ENCODE measurements around the gene DPF3.
"Not testable (repeated sequence)": the region's sequence is repeated elsewhere in the genome, so short reads cannot be mapped to it uniquely, and the experiment has no call there.

Gene DPF3

DNA sequence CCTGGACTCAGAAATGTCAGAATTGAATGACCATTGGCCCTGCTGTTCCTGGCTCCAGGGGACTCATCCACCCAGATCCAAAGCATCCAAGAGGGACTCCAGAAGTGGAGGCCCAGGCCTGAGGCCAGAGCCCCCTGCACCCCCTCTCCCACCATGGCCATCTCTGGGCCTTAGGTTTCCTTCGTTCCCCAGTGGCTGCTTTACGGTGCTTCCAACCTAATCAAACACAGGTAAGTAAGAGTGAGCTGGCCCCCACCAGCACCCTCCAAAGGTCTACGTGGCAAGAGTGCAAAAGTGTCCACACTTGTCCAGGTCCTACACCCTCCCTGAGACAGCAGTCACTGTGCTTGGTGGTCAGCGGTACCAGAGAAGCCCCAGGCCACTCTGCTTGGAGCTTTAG lies 139.0 kb downstream of the DPF3 start:
- no peak overlapping the region for H3K4me3 ChIP-seq (ENCODE audit: low read depth, low read length)
- DNase-seq (ENCODE audit: low read depth) = no peak
- TF ChIP-seq, protein P1, sequence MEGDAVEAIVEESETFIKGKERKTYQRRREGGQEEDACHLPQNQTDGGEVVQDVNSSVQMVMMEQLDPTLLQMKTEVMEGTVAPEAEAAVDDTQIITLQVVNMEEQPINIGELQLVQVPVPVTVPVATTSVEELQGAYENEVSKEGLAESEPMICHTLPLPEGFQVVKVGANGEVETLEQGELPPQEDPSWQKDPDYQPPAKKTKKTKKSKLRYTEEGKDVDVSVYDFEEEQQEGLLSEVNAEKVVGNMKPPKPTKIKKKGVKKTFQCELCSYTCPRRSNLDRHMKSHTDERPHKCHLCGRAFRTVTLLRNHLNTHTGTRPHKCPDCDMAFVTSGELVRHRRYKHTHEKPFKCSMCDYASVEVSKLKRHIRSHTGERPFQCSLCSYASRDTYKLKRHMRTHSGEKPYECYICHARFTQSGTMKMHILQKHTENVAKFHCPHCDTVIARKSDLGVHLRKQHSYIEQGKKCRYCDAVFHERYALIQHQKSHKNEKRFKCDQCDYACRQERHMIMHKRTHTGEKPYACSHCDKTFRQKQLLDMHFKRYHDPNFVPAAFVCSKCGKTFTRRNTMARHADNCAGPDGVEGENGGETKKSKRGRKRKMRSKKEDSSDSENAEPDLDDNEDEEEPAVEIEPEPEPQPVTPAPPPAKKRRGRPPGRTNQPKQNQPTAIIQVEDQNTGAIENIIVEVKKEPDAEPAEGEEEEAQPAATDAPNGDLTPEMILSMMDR (IDR thresholded peaks at IDR 0.05; ENCODE audit: low read depth, low read length, missing control alignments) = no peak
- in situ Hi-C loops (cut with HindIII; ENCODE audit: low sequenced_read_pairs) = no loop called here

DNA sequence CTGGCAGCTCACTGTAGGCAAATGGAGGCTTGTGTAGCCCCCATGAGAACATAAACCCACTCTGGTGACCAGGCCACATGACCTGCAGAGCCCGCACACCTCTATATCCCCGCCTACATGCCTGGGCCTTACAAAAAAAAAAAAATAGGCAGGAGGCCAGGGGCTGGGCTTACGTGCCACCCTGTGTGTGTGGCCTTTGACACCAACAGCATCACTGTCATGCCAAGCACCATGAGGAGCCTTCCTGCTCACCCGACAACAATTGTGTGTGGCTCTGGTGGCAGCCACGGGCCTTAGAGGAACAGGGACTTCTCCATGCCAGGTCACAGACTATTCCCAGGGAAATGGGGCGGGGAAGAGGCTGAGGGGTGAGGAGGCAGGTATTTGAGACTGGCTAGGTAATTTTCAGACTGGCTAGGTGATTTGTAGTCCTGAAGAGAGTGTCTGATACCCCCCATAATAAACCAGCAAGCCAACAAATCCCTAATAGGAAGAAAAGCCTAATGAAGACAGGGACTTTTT lies 140.0 kb downstream of the DPF3 start:
- in situ Hi-C loops (cut with HindIII; ENCODE audit: low sequenced_read_pairs) = no loop called here
- H3K4me3 ChIP-seq (ENCODE audit: low read depth, low read length) = no peak overlapping the region
- TF ChIP-seq, protein P1 (IDR thresholded peaks at IDR 0.05; ENCODE audit: low read depth, low read length, missing control alignments) = no peak
- no peak for DNase-seq (ENCODE audit: low read depth)

DNA sequence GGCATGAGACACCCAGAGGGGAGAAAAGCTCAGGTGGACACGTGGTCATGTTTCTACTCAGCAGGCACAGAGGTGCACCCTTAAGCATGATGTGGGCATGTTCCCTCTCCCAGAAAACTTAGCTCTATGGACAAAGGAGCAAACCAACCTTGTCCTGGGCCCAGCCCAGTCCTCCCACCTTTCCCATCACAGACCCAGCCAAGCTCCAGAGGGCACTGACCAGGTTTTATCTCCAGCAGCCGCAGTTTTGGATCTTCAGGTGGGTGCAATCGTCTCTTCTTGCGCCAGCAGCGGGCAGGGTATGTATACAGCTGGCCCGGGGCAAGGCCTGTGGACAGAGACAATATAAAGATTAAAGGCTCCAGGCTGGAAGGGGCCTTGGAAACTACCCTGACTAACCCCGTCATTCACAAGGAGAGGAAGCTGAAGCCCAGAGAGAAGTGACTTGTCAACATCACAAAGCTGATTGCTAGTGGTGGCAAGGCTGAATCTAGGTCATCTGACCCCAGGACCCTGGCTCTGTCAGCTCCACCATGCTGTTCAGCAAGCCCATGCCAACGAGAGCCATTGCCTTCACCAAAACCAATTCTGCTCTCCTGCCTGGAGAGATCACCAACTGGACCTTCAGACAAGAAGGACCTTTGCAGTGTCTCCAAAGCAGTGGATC lies 140.7 kb downstream of the DPF3 start:
- no peak for DNase-seq (ENCODE audit: low read depth)
- no peak overlapping the region for H3K4me3 ChIP-seq (ENCODE audit: low read depth, low read length)
- in situ Hi-C loops (cut with HindIII; ENCODE audit: low sequenced_read_pairs) = no loop called here
- TF ChIP-seq, protein P1 (IDR thresholded peaks at IDR 0.05; ENCODE audit: low read depth, low read length, missing control alignments) = no peak

DNA sequence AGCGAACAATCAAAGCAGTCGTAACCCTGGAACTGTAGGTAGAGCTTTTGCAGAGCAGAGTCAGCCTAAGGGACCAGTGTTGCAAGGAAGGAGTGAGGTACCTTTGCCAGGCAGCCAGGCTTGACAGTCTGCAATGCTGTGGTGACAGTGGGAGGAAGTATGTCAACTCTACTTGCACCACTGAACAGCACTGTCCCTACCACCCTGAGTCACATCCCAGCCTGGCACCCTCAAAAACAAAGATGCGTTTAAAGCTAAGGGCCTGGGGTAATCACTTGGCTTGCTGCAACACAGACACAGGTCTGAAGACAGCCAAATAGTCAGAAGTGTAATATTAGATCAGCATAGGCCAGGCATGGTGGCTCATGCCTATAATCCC lies 141.9 kb downstream of the DPF3 start:
- in situ Hi-C loops (cut with HindIII; ENCODE audit: low sequenced_read_pairs) = no loop called here
- TF ChIP-seq, protein P1 (IDR thresholded peaks at IDR 0.05; ENCODE audit: low read depth, low read length, missing control alignments) = no peak
- no peak overlapping the region for H3K4me3 ChIP-seq (ENCODE audit: low read depth, low read length)
- DNase-seq (ENCODE audit: low read depth) = no peak

DNA sequence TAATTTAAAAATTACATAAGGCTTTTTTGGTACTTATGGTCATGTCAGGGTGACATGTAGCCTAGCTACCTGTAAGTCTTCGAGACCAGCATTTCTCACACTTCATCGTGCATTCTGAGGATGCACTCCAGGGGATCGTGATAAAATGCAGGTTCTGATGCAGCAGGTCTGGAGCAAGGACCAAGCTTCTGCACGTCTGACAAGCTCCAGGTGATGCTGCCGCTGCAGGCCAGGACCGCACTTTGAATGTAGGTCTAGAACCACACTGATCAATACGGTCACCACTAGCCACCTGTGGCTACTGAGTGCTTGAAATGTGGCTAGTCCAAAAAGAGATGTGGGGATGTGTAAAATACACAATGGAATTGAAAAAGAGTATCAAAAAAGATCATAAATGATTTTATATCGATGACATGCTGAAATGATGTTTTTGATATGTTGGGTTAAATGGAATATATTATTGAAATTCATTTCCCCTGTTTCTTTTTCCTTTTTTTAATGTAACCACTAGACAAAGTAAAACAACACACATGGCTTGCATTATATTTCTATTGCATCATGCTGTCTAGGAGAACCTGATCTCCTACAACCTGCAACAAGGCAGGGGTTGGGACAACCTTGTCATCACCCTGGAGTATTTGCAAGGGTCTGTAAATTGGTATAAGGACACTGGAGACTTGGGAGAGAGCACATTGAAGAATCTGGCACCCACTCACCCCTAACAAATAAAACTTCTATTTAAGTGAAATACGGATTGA lies 142.4 kb downstream of the DPF3 start:
- TF ChIP-seq, protein P1 (IDR thresholded peaks at IDR 0.05; ENCODE audit: low read depth, low read length, missing control alignments) = no peak
- in situ Hi-C loops (cut with HindIII; ENCODE audit: low sequenced_read_pairs) = no loop called here
- H3K4me3 ChIP-seq (ENCODE audit: low read depth, low read length) = no peak overlapping the region
- DNase-seq (ENCODE audit: low read depth) = no peak

DNA sequence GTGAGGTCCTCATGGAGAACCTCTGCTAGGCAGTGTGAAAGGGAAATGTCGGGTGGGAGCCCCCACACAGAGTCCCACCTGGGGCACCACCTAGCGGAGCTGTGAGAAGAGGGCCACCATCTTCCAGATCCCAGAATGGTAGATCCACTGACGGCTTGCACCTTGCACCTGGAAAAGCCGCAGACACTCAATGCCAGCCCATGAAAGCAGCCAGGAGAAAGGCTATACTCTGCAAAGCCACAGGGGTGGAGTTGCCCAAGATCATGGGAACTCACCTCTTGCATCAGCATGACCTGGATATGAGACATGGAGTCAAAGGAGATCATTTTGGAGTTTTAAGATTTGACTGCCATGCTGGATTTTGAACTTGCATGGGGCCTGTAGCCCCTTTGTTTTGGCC lies 145.0 kb downstream of the DPF3 start:
- DNase-seq (ENCODE audit: low read depth); H3K4me3 ChIP-seq (ENCODE audit: low read depth, low read length); in situ Hi-C loops (cut with HindIII; ENCODE audit: low sequenced_read_pairs): not testable (repeated sequence)

DNA sequence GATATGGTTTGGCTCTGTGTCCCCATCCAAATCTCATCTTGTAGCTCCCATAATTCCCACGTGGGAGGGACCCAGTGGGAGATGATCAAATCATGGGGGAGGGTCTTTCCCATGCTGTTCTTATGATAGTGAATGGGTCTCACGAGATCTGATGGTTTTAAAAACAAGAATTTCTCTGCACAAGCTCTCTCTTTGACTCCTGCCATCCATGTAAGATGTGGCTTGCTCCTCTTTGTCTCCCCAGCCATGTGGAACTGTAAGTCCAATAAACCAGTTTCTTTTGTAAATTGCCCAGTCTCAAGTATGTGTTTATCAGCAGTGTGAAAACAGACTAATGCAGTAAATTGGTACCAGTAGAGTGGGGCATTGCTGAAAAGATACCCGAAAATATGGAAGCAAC lies 146.2 kb downstream of the DPF3 start:
- in situ Hi-C loops (cut with HindIII; ENCODE audit: low sequenced_read_pairs) = no loop called here
- H3K4me3 ChIP-seq (ENCODE audit: low read depth, low read length) = no peak overlapping the region
- TF ChIP-seq, protein P1 (IDR thresholded peaks at IDR 0.05; ENCODE audit: low read depth, low read length, missing control alignments) = no peak
- DNase-seq (ENCODE audit: low read depth) = no peak
